WTC11 (cell line): ENCODE measurements around the gene BRME1. TPM values are rescaled to one million over a fixed set of nuclear protein-coding genes. Genes with fewer than 3 reads are reported as not detected.
A peak's percentile ranks its signal among the peaks of the same experiment; 100 is the strongest.

ENCODE experiments used
- ATAC-seq: fragments of 200-7000 bp; cut with Tn5 transposase; 2 replicates; pipeline ENCODE4 v1.10.0; 2021; ENCODE audit warnings: mild to moderate bottlenecking, moderate library complexity
- CTCF ChIA-PET: fragments of 300-600 bp; sonication (Branson Sonifier 250); formaldehyde crosslinking; loops from one replicate; lab custom pipeline; 2021; ENCODE audit warnings: antibody characterized with exemption; lab: Charles Lee
- POLR2A ChIA-PET: fragments of 350-600 bp; sonication (Branson Sonifier 250); formaldehyde crosslinking; loops from one replicate; lab custom pipeline; 2021; ENCODE audit warnings: antibody characterized with exemption; lab: Charles Lee
- DNase-seq: peaks from one replicate; pipeline ENCODE4 v3.0.0; 2021; ENCODE audit warnings: low spot score
- H3K27ac Mint-ChIP-seq: 2 replicates; pipeline ENCODE4 v1.8.0; 2021; ENCODE audit warnings: mixed read lengths
- H3K27me3 Mint-ChIP-seq: 2 replicates; pipeline ENCODE4 v1.8.0; 2021; ENCODE audit warnings: low read depth, mild to moderate bottlenecking, moderate library complexity, mixed read lengths
- H3K36me3 Mint-ChIP-seq: 2 replicates; pipeline ENCODE4 v1.8.0; 2021; ENCODE audit warnings: mixed read lengths
- H3K4me1 Mint-ChIP-seq: 2 replicates; pipeline ENCODE4 v1.8.0; 2022; ENCODE audit warnings: mixed read lengths
- H3K4me3 Mint-ChIP-seq: 2 replicates; pipeline ENCODE4 v1.8.0; 2021; ENCODE audit warnings: mild to moderate bottlenecking, moderate library complexity, mixed read lengths
- H3K9me3 Mint-ChIP-seq: 2 replicates; pipeline ENCODE4 v1.8.0; 2021; ENCODE audit warnings: mixed read lengths
- CBFB ChIP-seq: sonication (generic); formaldehyde crosslinking; IDR thresholded peaks from 2 replicates; pipeline ENCODE4 v1.8.1; 2022; ENCODE audit warnings: mild to moderate bottlenecking, low read depth, missing genetic modification reagents
- ETV6 ChIP-seq: sonication (generic); formaldehyde crosslinking; IDR thresholded peaks from 2 replicates; pipeline ENCODE4 v1.8.1; 2022; ENCODE audit warnings: mild to moderate bottlenecking, missing genetic modification reagents
- IRF2 ChIP-seq: sonication (generic); formaldehyde crosslinking; IDR thresholded peaks from 2 replicates; pipeline ENCODE4 v1.8.0; 2022; ENCODE audit warnings: low read depth, missing genetic modification reagents, borderline replicate concordance
- KAT7 ChIP-seq: sonication (generic); formaldehyde crosslinking; IDR thresholded peaks from 2 replicates; pipeline ENCODE4 v1.8.1; 2023; ENCODE audit warnings: missing genetic modification reagents, mild to moderate bottlenecking, borderline replicate concordance
- NFATC4 ChIP-seq: fragments of 250-450 bp; sonication (Bioruptor Pico); IDR thresholded peaks from 2 replicates; pipeline ENCODE4 v1.9.0; 2021; ENCODE audit warnings: mild to moderate bottlenecking
- NFYB ChIP-seq: sonication (generic); formaldehyde crosslinking; conservative IDR thresholded peaks from 2 replicates; pipeline ENCODE4 v1.8.0; 2022; ENCODE audit warnings: low read depth, missing genetic modification reagents
- NR2C2 ChIP-seq: sonication (generic); formaldehyde crosslinking; IDR thresholded peaks from 2 replicates; pipeline ENCODE4 v1.8.0; 2022; ENCODE audit warnings: mild to moderate bottlenecking, missing genetic modification reagents
- RELA ChIP-seq: sonication (generic); formaldehyde crosslinking; IDR thresholded peaks from 2 replicates; pipeline ENCODE4 v1.8.1; 2022; ENCODE audit warnings: missing genetic modification reagents, mild to moderate bottlenecking, borderline replicate concordance
- SP1 ChIP-seq: sonication (generic); formaldehyde crosslinking; conservative IDR thresholded peaks from 2 replicates; pipeline ENCODE4 v1.8.1; 2022; ENCODE audit warnings: missing genetic modification reagents
- TEAD1 ChIP-seq: sonication (generic); formaldehyde crosslinking; IDR thresholded peaks from 2 replicates; pipeline ENCODE4 v1.8.0; 2022; ENCODE audit warnings: mild to moderate bottlenecking, missing genetic modification reagents
- total RNA-seq: library from RNA; stranded (reverse); gene quantifications from 3 replicates; pipeline ENCODE4 v1.2.3, GENCODE V29; 2021
- TF ChIP-seq, protein P1 (sequence below): fragments of 250-450 bp; sonication (Bioruptor Pico); IDR thresholded peaks from 2 replicates; pipeline ENCODE4 v1.9.0; 2021; ENCODE audit warnings: mild to moderate bottlenecking, borderline replicate concordance
- TF ChIP-seq, protein P2 (sequence below): sonication (generic); formaldehyde crosslinking; IDR thresholded peaks from 2 replicates; pipeline ENCODE4 v1.8.0; 2022; ENCODE audit warnings: mild to moderate bottlenecking, missing genetic modification reagents
- TF ChIP-seq, protein P3 (sequence below): fragments of 200-600 bp; IDR thresholded peaks from 2 replicates; pipeline ENCODE4 v1.8.0; 2022; ENCODE audit warnings: antibody characterized with exemption
- TF ChIP-seq, protein P4 (sequence below): fragments of 250-450 bp; sonication (Bioruptor Pico); conservative IDR thresholded peaks from 2 replicates; pipeline ENCODE4 v1.9.0; 2021; ENCODE audit warnings: mild to moderate bottlenecking
- TF ChIP-seq, protein P5 (sequence below): sonication (generic); formaldehyde crosslinking; IDR thresholded peaks from 2 replicates; pipeline ENCODE4 v1.8.1; 2022; ENCODE audit warnings: mild to moderate bottlenecking, moderate library complexity, missing genetic modification reagents
- TF ChIP-seq, protein P6 (sequence below): sonication (generic); formaldehyde crosslinking; IDR thresholded peaks from 2 replicates; pipeline ENCODE4 v1.8.1; 2023; ENCODE audit warnings: mild to moderate bottlenecking, moderate library complexity, missing genetic modification reagents
- TF ChIP-seq, protein P7 (sequence below): fragments of 250-450 bp; sonication (Bioruptor Pico); IDR thresholded peaks from 2 replicates; pipeline ENCODE4 v1.9.0; 2021; ENCODE audit warnings: mild to moderate bottlenecking

Gene BRME1
- total RNA-seq, 1 experiment from 2014 or later = 5.0 TPM

DNA sequence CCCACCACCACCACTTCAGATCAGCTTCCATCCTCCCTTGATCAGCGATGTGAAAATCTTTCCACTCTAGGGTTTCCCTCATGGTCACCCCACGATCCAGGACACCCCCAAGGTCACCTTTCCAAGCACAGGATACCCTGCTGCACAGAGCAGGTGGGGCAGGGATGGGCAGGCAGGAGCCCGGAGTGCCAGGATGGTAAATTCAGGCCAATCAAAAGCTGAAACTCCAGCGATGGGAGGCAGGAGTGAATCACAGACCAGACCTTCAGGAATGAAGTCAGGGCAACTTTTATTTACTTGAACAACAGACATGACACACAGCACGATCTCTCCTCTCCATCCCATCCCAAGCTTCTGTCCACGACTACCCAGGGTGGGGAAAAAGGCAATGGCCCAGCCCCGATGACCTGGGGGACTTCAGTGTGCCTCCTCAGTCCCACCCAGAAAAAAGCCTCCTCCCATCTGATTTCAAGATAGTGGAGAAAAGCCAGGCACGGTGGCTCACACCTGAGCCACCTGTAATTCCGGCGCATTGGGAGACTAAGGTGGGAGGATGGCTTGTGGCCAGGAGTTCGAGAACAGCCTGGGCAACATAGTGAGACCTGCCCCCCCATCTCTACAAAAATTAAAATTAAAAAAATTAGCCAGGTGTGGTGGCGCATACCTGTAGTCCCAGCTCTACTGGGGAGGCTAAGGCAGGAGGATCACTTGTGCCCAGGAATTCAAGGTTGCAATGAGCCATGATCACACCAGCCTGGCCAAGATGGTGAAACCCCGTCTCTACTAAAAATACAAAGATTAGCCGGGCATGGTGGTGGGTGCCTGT, 71.5 kb downstream of the BRME1 start (continued):
- TF ChIP-seq, protein P1, sequence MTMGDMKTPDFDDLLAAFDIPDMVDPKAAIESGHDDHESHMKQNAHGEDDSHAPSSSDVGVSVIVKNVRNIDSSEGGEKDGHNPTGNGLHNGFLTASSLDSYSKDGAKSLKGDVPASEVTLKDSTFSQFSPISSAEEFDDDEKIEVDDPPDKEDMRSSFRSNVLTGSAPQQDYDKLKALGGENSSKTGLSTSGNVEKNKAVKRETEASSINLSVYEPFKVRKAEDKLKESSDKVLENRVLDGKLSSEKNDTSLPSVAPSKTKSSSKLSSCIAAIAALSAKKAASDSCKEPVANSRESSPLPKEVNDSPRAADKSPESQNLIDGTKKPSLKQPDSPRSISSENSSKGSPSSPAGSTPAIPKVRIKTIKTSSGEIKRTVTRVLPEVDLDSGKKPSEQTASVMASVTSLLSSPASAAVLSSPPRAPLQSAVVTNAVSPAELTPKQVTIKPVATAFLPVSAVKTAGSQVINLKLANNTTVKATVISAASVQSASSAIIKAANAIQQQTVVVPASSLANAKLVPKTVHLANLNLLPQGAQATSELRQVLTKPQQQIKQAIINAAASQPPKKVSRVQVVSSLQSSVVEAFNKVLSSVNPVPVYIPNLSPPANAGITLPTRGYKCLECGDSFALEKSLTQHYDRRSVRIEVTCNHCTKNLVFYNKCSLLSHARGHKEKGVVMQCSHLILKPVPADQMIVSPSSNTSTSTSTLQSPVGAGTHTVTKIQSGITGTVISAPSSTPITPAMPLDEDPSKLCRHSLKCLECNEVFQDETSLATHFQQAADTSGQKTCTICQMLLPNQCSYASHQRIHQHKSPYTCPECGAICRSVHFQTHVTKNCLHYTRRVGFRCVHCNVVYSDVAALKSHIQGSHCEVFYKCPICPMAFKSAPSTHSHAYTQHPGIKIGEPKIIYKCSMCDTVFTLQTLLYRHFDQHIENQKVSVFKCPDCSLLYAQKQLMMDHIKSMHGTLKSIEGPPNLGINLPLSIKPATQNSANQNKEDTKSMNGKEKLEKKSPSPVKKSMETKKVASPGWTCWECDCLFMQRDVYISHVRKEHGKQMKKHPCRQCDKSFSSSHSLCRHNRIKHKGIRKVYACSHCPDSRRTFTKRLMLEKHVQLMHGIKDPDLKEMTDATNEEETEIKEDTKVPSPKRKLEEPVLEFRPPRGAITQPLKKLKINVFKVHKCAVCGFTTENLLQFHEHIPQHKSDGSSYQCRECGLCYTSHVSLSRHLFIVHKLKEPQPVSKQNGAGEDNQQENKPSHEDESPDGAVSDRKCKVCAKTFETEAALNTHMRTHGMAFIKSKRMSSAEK (CRISPR knock-in tag) = no peak
- no peak for TF ChIP-seq NR2C2 (CRISPR knock-in tag)

DNA sequence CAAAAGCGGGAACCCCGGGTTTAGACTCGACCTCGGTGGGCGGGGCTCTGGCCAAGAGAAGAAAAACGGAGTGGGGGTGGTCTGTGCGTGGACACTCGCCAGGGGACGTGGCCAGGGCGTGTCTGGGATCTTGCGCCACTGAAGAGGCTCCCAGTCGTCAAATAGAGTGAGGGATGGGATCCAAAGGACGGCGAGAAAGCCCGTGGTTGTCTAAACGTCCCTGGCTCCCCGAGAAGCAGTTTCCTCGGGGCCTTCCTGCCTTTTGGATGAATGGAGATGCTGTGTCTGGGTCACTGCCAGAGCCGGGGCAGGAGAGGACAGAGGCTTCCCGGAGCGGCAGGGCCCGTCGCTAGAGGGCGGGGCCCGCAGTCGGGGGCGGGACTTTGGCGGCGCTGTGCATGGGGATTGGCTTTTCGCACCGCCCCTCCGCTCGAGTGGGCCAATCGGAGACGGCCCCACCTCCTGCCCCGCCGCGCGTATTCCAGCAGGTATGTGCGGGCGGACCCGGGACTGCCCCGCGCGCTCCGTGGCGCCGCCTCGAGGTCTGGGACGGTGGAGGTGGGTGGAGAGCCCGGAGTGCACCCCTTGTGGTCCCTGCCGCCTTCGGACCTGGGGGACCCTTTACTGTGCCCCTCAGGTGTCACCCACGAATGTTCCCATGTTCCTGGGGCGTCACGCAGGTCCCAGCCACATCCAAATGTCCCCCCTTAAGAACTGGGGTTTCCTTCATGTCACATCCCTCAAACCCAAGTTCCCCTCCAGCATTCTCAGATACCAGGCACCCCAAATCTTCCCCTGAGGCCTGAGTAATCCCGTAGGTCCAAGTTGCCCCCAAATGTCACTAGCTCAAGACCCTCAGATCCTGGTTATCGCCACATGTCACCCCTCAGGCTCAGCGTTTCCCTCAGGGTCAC, 72.3 kb downstream of the BRME1 start:
- peak; percentile 96 for ATAC-seq
- CTCF ChIA-PET = interaction anchor here (0.8 to 3.1 kb wide), 6 partner anchors 8 to 49 kb away, joined by 3 to 17 read pairs (median 5); no protein-coding TSS in a partner anchor
- TF ChIP-seq SP1 = peak; percentile 81
- TF ChIP-seq CBFB = no peak
- TF ChIP-seq, protein P2, sequence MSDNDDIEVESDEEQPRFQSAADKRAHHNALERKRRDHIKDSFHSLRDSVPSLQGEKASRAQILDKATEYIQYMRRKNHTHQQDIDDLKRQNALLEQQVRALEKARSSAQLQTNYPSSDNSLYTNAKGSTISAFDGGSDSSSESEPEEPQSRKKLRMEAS (CRISPR knock-in tag) = 0 out of 2 replicates have a peak, but pooled peaks have one; percentile 21
- 0 out of 2 replicates have a peak, but pooled peaks have one; percentile 25 for TF ChIP-seq NFATC4 (CRISPR knock-in tag)
- TF ChIP-seq TEAD1 (CRISPR knock-in tag) = peak; percentile 20; the same call in 1 of the 2 replicates
- TF ChIP-seq, protein P3, sequence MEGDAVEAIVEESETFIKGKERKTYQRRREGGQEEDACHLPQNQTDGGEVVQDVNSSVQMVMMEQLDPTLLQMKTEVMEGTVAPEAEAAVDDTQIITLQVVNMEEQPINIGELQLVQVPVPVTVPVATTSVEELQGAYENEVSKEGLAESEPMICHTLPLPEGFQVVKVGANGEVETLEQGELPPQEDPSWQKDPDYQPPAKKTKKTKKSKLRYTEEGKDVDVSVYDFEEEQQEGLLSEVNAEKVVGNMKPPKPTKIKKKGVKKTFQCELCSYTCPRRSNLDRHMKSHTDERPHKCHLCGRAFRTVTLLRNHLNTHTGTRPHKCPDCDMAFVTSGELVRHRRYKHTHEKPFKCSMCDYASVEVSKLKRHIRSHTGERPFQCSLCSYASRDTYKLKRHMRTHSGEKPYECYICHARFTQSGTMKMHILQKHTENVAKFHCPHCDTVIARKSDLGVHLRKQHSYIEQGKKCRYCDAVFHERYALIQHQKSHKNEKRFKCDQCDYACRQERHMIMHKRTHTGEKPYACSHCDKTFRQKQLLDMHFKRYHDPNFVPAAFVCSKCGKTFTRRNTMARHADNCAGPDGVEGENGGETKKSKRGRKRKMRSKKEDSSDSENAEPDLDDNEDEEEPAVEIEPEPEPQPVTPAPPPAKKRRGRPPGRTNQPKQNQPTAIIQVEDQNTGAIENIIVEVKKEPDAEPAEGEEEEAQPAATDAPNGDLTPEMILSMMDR = peak; percentile 22; the same call in 1 of the 2 replicates
- peak; percentile 98 for TF ChIP-seq NFYB (CRISPR knock-in tag)
- TF ChIP-seq, protein P4, sequence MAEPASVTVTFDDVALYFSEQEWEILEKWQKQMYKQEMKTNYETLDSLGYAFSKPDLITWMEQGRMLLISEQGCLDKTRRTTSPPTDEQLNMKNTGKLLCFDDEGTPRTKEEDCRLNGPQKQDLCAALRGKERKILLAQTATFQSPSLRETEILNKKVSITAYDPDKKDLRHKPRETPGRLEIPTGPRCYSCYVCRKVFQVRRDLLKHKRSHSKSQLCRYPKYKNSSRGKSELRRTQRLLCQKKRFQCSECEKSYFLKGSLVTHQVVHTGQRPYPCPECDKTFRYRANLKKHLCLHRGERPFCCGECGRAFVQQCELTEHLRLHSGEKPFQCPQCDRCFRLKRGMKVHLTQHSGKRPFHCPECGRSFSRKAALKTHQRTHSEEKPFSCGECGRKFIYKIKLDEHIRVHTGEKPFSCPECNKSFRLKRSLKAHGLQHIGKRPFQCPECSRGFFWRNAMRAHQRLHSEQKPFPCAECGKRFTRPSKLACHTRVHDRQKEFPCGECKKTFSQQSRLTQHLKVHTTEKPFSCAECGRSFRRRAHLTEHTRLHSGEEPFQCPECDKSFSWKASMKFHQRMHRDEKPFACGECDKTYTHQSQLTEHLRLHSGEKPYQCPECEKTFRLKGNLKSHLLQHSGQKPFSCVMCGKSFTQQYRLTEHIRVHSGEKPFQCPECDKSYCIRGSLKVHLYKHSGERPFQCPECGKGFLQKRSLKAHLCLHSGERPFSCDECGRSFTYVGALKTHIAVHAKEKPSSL (CRISPR knock-in tag) = no peak
- TF ChIP-seq, protein P5, sequence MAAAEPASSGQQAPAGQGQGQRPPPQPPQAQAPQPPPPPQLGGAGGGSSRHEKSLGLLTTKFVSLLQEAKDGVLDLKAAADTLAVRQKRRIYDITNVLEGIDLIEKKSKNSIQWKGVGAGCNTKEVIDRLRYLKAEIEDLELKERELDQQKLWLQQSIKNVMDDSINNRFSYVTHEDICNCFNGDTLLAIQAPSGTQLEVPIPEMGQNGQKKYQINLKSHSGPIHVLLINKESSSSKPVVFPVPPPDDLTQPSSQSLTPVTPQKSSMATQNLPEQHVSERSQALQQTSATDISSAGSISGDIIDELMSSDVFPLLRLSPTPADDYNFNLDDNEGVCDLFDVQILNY (CRISPR knock-in tag) = no peak
- TF ChIP-seq RELA (CRISPR knock-in tag) = no peak
- TF ChIP-seq KAT7 (CRISPR knock-in tag) = 0 out of 2 replicates have a peak, but pooled peaks have one; percentile 12
- TF ChIP-seq, protein P6, sequence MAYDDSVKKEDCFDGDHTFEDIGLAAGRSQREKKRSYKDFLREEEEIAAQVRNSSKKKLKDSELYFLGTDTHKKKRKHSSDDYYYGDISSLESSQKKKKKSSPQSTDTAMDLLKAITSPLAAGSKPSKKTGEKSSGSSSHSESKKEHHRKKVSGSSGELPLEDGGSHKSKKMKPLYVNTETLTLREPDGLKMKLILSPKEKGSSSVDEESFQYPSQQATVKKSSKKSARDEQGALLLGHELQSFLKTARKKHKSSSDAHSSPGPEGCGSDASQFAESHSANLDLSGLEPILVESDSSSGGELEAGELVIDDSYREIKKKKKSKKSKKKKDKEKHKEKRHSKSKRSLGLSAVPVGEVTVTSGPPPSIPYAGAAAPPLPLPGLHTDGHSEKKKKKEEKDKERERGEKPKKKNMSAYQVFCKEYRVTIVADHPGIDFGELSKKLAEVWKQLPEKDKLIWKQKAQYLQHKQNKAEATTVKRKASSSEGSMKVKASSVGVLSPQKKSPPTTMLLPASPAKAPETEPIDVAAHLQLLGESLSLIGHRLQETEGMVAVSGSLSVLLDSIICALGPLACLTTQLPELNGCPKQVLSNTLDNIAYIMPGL (CRISPR knock-in tag) = 0 out of 2 replicates have a peak, but pooled peaks have one; percentile 17
- TF ChIP-seq IRF2 (CRISPR knock-in tag) = no peak
- TF ChIP-seq ETV6 (CRISPR knock-in tag) = 0 out of 2 replicates have a peak, but pooled peaks have one; percentile 6
- TF ChIP-seq, protein P7, sequence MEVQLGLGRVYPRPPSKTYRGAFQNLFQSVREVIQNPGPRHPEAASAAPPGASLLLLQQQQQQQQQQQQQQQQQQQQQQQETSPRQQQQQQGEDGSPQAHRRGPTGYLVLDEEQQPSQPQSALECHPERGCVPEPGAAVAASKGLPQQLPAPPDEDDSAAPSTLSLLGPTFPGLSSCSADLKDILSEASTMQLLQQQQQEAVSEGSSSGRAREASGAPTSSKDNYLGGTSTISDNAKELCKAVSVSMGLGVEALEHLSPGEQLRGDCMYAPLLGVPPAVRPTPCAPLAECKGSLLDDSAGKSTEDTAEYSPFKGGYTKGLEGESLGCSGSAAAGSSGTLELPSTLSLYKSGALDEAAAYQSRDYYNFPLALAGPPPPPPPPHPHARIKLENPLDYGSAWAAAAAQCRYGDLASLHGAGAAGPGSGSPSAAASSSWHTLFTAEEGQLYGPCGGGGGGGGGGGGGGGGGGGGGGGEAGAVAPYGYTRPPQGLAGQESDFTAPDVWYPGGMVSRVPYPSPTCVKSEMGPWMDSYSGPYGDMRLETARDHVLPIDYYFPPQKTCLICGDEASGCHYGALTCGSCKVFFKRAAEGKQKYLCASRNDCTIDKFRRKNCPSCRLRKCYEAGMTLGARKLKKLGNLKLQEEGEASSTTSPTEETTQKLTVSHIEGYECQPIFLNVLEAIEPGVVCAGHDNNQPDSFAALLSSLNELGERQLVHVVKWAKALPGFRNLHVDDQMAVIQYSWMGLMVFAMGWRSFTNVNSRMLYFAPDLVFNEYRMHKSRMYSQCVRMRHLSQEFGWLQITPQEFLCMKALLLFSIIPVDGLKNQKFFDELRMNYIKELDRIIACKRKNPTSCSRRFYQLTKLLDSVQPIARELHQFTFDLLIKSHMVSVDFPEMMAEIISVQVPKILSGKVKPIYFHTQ = 0 out of 2 replicates have a peak, but pooled peaks have one; percentile 25
- TF ChIP-seq, all 79 proteins: peak for 10
- Mint-ChIP-seq H3K9me3 (no peaks in the 10 kb centered on the region), H3K36me3 (peaks cover 9% of the 10 kb centered on the region), H3K27ac (peak overlapping the region; percentile 84), H3K27me3 (no peaks in the 10 kb centered on the region), H3K4me3 (peak overlapping the region; percentile 81), H3K4me1 (peaks cover 12% of the 10 kb centered on the region)
- POLR2A ChIA-PET = no interaction called here
- peak; percentile 99 for DNase-seq
